Muscle of arm (tissue), 12 donors: ENCODE data around the gene GALNT16. TPM values are rescaled to one million over a fixed set of nuclear protein-coding genes. Genes with fewer than 3 reads are reported as not detected.

ENCODE experiments used
- DNase-seq: peaks from one replicate; pipeline ENCODE4 v3.0.0-alpha.2; 2013
- polyA plus RNA-seq, 12 donors: library from polyadenylated mRNA; unstranded; fragments of 120-200 nt; gene quantifications; one replicate each; pipeline ENCODE4 v1.2.1, GENCODE V29; 2013; ENCODE audit not compliant: insufficient read length in 12 of 12

The GALNT16 gene
- polyA plus RNA-seq, 12 donors, result 21.3 to 64.5 (median 28.7) TPM; not detected in 1

DNA sequence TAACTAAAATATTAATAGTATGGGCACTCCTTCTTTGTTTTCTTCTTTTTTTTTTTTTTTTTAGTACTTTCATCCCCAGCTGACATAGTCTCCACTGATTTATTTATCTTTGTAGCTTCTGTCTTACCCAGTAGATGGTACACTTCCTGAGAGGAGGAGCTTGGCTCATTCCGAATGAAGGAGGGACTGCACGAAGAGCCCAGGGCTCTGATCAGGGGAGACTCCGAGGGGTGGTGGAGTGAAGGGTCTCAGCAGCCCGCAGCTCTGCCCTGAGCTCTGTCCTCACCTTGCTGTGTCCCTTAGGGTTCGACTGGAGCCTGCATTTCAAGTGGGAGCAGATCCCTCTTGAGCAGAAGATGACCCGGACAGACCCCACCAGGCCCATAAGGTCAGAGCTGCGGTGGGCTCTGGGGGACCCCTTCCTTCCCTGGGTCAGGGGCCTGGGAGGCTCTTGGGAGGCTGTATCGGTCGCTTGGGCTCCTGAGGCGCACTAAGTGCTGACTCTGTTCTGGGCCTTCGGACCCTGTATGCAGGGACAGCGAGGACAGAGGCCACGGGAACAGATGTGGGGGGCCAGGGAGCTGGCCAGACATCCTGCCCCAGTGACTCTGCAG, 72.9 kb downstream of the GALNT16 start:
- DNase-seq, result no peak

DNA sequence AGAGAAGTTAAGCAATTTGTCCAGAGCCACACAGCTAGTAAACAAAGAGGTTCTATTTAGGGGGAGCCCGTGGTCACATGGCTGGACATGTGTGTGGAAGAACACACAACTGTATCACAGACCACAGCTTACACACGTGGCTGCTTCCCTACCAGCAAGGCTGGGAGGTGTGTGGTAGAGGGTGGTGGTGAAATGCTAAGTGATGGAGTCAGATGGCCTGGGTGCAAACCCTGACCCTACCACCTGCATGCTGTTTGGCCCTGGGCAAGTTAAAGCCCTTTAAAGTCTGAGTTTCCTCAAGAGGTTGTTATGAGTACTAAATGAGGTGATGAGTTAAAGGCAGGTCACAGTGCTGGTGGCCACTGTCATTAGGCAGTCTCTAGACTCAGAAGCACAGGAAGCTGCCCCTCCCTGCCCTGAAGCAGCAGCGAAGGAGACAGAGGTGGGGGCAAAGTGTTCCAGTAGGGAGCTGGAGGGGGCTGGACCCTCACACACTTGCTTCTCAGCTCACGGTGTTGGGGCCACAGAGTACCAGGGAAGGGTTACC, 73.9 kb downstream of the GALNT16 start:
- DNase-seq, result no peak

DNA sequence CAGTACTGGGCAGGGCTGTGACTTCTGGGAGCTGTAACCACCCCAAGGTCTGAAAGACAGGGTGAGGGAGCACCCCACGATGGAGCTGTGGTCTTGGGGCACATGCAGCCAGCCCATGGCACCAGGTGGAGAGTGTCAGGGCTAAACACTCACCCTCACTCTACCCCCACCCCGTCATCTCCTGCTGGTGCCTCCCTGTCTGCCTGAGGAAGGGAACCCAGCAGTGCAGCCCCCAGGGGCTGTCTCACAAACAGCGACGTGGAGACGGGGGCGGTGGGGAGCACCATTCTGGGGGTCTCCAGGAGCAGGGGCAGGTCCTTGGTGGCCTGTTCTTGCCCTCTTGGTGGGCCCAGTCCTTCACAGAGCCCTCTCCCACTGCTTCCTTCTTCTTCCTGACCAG, 74.6 kb downstream of the GALNT16 start:
- DNase-seq, result no peak

DNA sequence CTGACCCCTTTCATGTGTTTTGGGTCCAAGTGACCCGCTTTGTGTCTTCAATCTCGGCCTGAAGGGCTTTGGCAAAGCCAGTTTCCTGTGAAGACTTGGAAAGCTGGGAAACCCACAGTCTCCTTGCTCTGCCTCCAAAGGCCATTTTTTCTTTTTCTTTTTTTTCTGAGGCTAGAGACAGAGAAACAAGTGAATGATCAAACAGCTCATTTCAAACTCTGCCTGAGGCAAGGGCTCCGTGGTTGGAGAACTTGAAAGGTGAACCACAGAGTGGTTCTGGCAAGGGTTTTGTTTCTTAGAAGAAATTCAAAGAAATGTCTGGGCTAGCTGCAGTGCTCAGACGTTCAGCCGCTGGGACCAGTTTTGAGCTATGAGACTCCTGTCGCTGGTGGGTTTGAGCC, 75.4 kb downstream of the GALNT16 start:
- DNase-seq, result no peak

DNA sequence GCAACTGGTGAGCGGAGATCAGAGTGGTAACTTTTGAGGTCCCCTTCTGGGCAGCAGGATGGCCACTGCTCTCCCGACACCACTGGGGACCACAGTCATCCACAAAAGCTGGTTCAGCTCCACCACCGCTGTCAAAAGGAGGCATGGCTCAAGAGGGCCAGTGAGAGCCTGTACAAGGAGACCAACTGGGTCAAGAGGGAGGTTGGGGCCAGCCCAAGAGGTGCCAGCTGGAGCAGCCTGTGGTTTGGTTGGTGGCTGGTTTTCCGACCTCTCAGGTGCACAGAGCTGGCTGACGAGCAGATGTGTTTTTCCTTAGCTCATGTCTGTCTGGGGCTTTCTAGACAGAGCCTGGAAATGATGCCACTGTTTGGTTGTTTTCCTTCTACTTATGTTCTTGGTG, 78.0 kb downstream of the GALNT16 start:
- no peak for DNase-seq

DNA sequence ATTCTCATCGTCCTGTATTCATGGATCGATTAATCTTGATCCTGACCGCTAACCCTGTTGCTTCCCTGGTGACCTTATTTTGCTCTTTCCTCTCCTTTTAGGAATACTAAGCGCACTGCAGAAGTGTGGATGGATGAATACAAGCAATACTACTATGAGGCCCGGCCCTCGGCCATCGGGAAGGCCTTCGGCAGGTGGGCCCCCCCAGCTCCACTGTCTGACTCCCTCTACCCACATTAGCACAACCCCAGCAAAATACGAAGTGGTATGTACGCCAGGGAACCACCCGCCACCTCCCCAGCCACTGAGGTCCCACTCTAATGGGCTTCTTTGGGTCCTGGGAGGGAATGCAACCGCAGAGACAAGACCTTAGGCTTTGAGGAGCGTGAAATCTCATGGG, 79.5 kb downstream of the GALNT16 start:
- no peak for DNase-seq

DNA sequence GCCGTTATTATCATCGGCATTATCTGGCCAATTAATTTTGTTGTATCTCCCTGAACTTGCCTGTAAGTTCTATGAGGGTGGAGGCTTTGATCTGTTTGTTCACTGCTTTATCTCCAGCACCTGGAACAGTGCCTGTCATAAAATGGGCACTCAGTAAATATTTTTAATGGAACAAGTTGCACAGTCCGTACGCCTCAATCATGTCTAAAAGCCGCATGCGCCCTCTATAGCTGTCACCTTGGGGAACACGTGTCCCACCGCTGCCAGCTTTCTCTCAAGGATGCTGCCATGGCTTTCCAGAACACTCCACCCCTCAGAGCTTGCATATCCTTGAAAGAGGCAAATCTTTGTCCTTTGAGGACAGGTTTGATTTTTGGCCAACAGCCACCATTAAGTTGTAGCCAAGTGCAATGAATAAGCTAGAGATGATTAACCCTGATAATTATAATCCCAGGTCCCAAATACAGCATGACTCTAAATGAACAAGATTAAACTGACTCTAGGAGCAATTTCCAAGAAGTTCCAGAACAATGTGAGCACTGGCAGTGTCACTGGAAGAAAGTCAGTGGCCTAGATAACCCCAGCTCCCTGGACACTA, 83.1 kb downstream of the GALNT16 start:
- DNase-seq, result no peak

DNA sequence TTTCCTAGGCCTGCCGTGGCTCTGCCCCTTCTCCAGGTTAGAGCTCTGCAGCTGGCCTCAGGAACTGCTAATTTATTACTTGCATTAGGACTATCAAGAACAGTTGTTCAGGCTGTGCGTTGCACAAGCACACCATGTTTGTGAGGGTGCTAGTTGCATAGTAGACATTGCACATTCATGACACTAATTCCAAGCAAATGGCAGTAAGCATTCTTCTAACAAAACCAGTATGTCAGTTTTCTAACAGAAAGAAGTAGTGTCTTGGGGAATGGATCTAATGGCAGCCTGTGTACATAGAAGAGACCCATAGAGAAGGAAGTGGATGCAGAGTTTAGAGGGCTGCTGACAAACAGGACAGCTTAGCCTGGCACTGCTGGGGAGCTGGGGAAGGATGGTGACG, 84.2 kb downstream of the GALNT16 start:
- DNase-seq, result no peak

DNA sequence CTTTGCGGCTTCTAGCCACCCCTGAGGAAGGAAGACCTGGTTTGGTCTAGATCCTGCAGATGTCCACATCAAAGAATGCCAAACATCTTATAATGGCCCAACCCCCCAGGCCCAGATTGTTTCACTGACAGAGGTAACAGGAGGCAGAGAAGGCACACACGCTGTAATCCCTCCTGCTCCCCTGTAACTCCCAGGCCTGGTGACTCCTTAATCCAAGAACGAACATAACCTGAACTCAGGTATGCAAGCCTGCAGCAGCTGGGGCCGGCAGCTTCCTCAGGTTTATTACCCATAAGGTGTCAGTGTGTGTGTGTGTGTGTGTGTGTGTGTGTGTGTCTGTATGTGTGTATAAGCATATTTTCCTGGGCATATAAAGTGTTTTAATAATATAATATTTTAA, 85.4 kb downstream of the GALNT16 start:
- DNase-seq, result no peak

DNA sequence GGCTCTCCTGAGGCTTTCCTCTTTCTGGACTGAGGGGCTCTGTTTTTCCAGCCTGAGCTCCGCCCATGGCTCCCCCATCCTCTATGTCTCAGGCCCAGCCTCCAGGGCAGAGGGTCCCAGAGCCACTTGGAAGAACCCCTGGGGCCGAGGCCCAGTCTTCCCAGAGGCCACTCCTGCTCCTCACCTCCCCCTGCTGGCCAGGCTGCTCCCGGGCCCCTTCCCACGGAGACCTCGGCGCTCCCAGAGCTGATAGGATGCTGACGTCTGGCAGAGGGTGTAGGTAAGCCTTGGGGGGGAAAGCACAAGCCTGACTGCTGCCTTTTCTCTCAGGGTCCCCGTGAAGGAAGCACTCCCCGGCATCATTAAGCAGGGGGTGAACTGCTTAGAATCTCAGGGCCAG, 86.8 kb downstream of the GALNT16 start:
- no peak for DNase-seq

DNA sequence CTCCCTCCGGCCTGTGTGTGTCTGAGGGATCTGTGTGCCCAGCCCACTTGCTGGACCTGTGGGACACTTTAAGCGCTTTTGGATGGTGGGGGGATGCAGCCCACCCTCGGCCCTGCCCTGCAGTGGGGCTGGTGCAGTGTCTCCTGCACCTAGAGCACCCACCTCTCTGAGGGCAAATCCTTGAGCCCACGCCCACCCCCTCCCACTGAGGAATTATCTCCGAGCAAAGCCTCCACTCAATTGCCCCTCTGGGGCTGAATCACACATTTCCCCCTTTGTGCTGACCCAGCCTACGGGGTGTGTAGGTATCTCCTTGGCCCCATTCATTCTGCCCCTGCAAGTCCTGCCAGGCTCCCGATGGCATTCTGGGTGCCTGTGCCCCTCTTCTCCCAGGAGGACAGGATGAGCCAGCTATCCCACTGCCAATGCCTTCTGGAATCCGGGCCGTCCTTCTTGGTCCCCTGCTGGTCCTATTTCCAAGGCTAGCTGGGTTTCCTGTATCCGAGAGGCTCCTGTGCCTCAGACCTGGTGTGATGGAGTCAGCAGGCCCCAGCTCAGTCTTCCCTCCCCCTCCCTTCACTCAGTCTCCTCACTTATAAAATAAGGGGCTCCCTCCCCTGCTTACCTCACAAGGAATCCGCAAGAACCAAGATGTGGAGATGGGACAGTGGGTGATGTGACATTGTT, 89.3 kb downstream of the GALNT16 start:
- DNase-seq, result no peak

DNA sequence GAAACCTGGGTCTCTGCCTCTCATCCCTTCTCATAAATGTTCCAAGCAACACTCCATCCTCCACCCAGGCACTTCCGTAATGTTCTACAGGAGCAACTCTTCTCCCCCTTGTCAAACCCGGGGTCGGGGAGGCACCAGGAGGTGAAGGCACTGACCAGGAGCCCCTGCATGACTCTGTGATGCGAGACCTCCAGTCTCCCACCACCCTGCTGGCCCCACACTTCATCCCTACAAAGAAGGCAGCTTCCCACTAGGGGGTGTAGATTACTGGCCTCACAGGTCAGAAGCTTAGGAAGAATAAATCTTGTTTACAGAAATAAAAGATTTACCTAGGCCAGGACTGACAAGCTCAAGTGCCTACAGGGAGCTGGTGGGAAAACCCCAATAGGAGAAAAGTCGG, 90.9 kb downstream of the GALNT16 start:
- no peak for DNase-seq

DNA sequence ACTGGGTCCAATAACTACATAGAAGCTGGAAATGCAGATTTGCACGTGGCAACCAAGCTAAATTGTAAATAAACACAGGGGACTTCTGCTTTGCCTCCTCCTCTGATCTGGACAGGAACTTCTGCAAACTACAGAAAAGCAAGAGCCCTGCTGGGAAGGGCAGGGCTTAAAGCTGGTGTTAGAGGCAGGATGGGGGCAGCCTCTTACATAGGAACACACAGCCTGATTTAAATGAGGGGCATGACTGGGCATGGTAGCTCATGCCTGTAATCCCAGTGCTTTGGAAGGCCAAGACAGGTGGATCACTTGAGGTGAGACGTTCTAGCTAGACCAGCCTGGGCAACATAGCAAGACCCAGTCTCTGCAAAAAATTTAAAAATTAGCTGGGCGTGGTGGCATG, 91.4 kb downstream of the GALNT16 start:
- DNase-seq, result no peak

DNA sequence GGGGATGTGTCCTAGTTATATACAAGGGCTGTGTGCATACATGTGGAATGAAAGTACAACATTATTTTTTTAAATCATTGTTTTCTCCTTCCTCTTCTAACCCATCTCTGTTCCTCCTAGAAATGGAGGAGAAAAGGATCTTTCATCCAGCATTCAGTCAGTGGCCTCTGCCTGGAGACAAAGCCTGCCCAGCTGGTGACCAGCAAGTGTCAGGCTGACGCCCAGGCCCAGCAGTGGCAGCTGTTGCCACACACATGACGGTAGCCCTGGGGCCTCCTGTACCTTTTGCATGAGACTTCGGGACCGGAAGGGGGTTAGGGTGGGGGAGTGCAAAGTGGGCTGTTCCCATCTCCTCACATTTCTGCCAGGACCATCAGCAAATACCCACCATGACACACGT, 92.0 kb downstream of the GALNT16 start:
- no peak for DNase-seq

DNA sequence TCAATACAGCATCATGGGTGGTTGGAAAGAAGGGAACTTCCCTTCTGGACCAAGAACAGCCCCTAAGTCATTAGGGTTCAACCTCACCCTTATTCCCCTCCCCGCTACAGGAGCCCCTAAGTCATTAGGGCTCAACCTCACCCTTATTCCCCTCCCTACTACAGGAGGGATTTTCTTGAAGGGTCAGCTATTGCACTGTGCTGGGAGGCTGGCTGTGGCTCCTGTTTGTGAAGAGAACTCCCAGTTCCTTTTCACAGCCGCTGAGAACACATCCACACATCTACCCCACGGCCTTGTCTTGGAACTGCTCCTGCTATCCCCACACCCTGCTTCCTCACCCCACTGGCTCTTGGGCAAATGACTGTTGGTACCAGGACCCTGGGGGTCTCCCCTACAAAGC, 93.2 kb downstream of the GALNT16 start:
- DNase-seq, result no peak

DNA sequence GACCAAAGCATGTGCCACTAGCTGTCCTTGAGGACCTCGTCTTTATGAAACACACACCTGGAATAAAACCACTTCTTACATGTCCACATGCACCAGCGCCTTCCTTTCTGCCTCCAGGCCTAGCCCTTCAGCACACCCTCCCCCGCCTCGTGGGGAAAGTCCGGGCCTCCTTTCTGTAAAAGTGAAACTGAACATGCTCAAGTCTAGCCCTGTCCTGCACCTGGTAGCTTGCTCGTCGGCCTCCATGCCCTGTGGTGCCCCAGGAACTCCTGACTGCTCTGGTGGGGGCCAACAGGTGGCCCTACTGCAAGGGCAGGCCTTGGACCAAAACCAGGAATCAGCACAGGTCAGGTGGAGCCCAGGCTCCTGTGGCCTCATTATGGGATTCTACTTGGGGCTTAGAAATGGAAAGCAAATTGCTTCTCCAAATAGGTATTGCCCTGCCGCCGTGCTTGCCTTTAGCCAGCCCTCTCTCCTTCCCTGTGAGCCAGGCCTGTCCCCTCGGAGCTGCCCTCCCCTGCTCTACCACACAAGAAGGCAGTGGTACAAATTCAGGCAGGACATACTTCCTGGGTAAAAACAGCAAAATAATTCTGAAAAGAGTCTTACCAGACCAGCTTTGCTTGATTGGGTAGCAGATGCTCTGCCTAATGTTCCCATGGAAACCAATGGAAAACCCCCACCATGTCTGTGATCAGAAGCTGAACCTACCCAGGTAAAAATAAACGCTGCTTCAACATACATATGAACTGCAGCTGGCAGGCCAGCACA, 94.6 kb downstream of the GALNT16 start:
- no peak for DNase-seq

DNA sequence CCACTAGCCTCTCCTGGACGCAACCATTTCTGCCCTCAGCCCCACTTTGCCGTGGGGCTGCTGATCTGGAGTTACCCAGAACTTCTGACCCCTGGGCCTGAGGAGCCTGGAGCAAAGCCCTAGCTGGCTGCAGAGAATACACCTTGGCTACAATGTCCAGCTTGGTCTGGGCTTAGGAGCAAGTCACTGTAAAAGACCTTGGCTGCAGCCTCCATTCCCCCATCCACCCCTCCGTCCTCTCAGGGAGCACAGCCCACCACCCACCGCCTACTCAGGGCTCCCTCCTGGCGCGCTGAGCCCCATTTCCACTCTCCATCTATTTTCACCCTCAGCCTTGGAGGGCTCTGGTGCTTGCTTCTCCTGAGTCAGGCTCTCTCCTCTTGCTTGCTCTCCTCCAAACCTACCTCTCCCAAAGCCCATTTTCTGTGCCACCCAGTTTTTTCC, 95.2 kb downstream of the GALNT16 start:
- no peak for DNase-seq

DNA sequence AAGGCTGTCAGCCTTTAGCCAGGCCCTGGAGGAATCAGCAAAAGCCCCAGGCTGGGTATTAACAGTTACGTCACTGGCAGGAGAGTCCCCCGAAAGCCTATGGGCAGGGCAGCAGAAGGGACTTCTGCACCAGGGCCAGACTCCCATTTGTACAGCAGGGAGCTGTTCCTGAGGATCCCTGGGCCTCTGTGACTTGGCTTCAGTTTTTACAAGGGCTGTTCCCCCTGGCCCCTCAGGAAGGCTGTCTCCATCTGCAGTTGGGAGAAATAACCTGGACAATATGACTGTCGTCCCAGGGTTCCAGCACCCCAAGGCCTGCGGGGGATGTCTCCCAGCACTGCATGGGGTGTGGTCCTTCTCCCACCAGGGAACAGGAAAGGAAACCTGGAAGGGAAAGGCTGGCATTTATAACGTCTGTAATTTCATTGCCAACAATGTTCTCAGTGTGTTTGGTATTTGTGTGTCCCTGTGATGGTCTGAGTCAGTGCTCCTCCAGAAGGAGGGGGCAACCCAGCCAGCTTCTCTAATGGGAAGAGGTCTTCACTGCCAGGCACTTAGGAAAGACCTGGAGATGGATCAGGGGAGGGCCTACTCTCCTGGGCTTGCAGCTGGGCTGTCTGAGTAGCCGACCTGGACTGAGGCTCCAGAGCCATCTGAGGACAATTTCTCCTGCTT, 95.8 kb downstream of the GALNT16 start:
- no peak for DNase-seq

DNA sequence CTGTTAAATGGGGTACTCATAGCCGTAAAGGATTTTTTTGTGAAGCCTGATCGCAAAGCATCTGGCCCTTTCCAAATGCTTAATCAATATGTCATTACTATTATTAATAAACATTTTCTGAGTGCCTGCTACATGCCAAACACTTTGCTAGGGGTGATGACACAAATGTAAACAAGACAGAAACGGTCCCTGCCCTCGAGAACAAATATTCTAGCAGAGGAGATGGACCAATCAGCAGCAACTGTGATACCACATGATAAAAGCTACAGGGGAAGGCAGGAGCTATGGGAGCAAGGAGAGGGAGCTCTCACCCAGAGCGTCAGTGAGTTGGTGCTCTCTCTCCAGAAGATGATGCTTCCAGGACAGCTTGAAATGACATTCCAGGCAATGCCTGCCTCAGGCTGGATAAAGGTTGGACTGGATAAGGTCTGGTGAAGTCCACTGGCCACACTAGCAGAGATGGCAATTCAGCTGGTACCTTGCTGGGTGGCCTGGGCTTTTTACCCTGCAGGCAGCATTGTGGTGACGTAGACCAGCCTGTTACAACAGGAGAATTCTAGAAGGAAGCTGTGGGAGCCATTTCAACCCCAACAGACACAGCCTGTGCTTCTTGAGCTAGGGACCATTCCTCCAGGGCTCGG, 97.1 kb downstream of the GALNT16 start:
- no peak for DNase-seq

DNA sequence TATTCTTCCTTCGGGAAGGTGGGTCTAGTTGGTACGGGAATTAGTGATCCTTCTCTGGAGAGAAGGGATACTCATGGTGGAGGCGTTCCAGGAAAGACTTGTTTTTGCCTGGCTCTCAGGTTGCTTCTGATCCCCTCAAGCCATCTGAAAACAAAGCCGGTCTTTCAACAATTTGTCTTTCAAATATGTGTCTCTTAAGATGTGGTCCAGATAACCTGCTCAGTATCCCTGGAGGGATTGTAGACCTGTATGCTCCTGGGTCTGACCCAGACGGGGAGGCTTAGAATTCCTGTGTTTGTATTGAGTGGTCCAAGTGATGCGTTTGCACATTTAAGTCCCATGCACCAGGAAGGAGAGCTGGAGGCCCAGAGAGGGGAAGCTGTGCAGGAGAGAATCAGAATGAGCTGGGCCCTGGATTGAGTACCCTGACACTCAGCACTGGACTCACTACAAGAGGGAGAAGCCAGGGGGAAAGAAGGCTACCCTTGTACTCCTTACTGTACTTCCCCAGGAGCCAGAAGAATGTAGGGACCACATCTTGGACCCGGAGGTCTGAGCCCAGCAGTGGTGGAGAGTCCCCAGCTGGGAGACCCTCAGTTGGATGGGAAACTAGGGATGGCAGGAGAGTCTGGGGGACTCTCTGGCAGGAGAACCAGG, 97.7 kb downstream of the GALNT16 start:
- DNase-seq, result no peak
